Endothelial cell of umbilical vein (primary cell): Measurements from ENCODE around the gene TBX15. TPM values are rescaled to one million over a fixed set of nuclear protein-coding genes. Genes with fewer than 3 reads are reported as not detected.

Experiments
- BruUV-seq: library from RNA; stranded (reverse); fragments of 400-500 nt; replicated peaks from 2 replicates; lab custom pipeline; 2021; lab: Mats Ljungman, UMichigan
- CTCF ChIA-PET: fragments of 300-600, 350-600 bp; sonication (Branson Sonifier 250); formaldehyde crosslinking; loops from one replicate; lab custom pipeline; 2021; ENCODE audit warnings: antibody characterized with exemption, inconsistent platforms; lab: Charles Lee
- POLR2A ChIA-PET: fragments of 300-600, 350-600 bp; sonication (Branson Sonifier 250); formaldehyde crosslinking; loops from one replicate; lab custom pipeline; 2021; ENCODE audit warnings: antibody characterized with exemption, inconsistent platforms; lab: Charles Lee
- DNase-seq: peaks from one replicate; pipeline ENCODE4 v3.0.0-alpha.2; 2011; ENCODE audit warnings: low read depth, low spot score
- FAIRE-seq: peaks from 2 replicates; lab custom pipeline; 2011; peaks lifted over from hg19 to GRCh38; lab: Jason Lieb, UNC
- H2AFZ ChIP-seq: 2 replicates; pipeline ENCODE4 v1.6.0; 2012; ENCODE audit warnings: low read depth, low read length, control low read depth, inconsistent platforms
- H3K27ac ChIP-seq: 2 replicates; pipeline ENCODE4 v1.5.1; 2011; ENCODE audit warnings: low read depth, mild to moderate bottlenecking, control low read depth, low read length, moderate library complexity; ENCODE audit not compliant: insufficient read depth
- H3K27me3 ChIP-seq, 2 experiments: 2 replicates each; pipeline versions ENCODE4 v1.6.0 to v1.6.1; 2011; ENCODE audit warnings: low read length in 2 of 2, mixed read lengths in 1 of 2; ENCODE audit not compliant: control insufficient read depth in 2 of 2, insufficient read depth in 2 of 2
- H3K36me3 ChIP-seq, 2 experiments: 2 replicates in 1 of 2; 3 replicates in 1 of 2; pipeline ENCODE4 v1.5.1; 2011; ENCODE audit warnings: low read length in 2 of 2, mild to moderate bottlenecking in 1 of 2, moderate library complexity in 1 of 2; ENCODE audit not compliant: control insufficient read depth in 2 of 2, insufficient read depth in 2 of 2; ENCODE audit errors: extremely low read depth in 1 of 2
- H3K4me1 ChIP-seq: 3 replicates; pipeline ENCODE4 v1.5.1; 2011; ENCODE audit warnings: mild to moderate bottlenecking, low read length; ENCODE audit not compliant: control insufficient read depth, insufficient read depth; ENCODE audit errors: extremely low read depth
- H3K4me2 ChIP-seq: 2 replicates; pipeline ENCODE4 v1.6.1; 2011; ENCODE audit warnings: low read length, control low read depth, mixed read lengths; ENCODE audit not compliant: insufficient read depth
- H3K4me3 ChIP-seq, 3 experiments: fragments of 200-600 bp in 1 of 3; sonication (generic), shearing (Covaris generic) in 1 of 3; replicated peaks in 1 of 3; 2 replicates each; pipeline ENCODE4 v1.5.1; 2011 to 2016; ENCODE audit warnings: control low read depth in 3 of 3, low read length in 3 of 3, mild to moderate bottlenecking in 2 of 3, inconsistent platforms in 1 of 3, low read depth in 1 of 3, moderate library complexity in 1 of 3; ENCODE audit not compliant: insufficient read depth in 1 of 3
- H3K79me2 ChIP-seq: 2 replicates; pipeline ENCODE4 v1.6.0; 2012; ENCODE audit warnings: low read length, inconsistent platforms; ENCODE audit not compliant: control insufficient read depth, insufficient read depth
- H3K9ac ChIP-seq: replicated peaks from 2 replicates; pipeline ENCODE3; 2011; ENCODE audit warnings: low read length, control low read depth; ENCODE audit not compliant: insufficient read depth; ENCODE audit errors: extremely low read depth
- H3K9me1 ChIP-seq: replicated peaks from 3 replicates; pipeline ENCODE4 v1.6.0; 2011; ENCODE audit warnings: mild to moderate bottlenecking, low read length; ENCODE audit not compliant: control insufficient read depth, insufficient read depth; ENCODE audit errors: extremely low read depth
- H3K9me3 ChIP-seq: replicated peaks from 2 replicates; pipeline ENCODE4 v1.5.1; 2012; ENCODE audit warnings: low read length, inconsistent platforms; ENCODE audit not compliant: control insufficient read depth, insufficient read depth
- H4K20me1 ChIP-seq: replicated peaks from 2 replicates; pipeline ENCODE3; 2011; ENCODE audit warnings: mild to moderate bottlenecking, low read length; ENCODE audit not compliant: control insufficient read depth, insufficient read depth; ENCODE audit errors: extremely low read depth
- CTCF ChIP-seq, 2 donors: IDR thresholded peaks; 1 replicate in 1 of 2; 2 replicates in 1 of 2; pipeline ENCODE4 v1.5.1; 2011; ENCODE audit warnings: low read length in 2 of 2, mild to moderate bottlenecking in 2 of 2, moderate library complexity in 2 of 2, control low read depth in 1 of 2, inconsistent platforms in 1 of 2, low read depth in 1 of 2; ENCODE audit not compliant: insufficient read depth in 1 of 2; ENCODE audit errors: extremely low read depth in 1 of 2
- EZH2 ChIP-seq: IDR thresholded peaks from 2 replicates; pipeline ENCODE4 v1.6.1; 2012; ENCODE audit warnings: borderline replicate concordance, low read depth, mild to moderate bottlenecking, moderate library complexity, low read length, inconsistent platforms; ENCODE audit not compliant: severe bottlenecking
- GATA2 ChIP-seq: IDR thresholded peaks from 2 replicates; pipeline ENCODE4 v1.7.0; 2011; ENCODE audit warnings: low read depth, mild to moderate bottlenecking, moderate library complexity, mixed read lengths, low read length; ENCODE audit not compliant: insufficient read length, insufficient read depth
- JUN ChIP-seq: IDR thresholded peaks from 2 replicates; pipeline ENCODE4 v1.6.1; 2011; ENCODE audit warnings: borderline replicate concordance, low read depth; ENCODE audit not compliant: insufficient read length, insufficient read depth
- MYC ChIP-seq: IDR thresholded peaks from one replicate; pipeline ENCODE4 v1.6.1; 2011; ENCODE audit warnings: mild to moderate bottlenecking, low read depth, low read length
- POLR2A ChIP-seq: IDR thresholded peaks from 2 replicates; pipeline ENCODE4 v1.6.1; 2012; ENCODE audit warnings: low read depth, mild to moderate bottlenecking, control low read depth, low read length
- POLR2AphosphoS5 ChIP-seq: IDR thresholded peaks from 2 replicates; pipeline ENCODE4 v1.6.1; 2012; ENCODE audit warnings: low read depth, mild to moderate bottlenecking, control low read depth, low read length, moderate library complexity; ENCODE audit not compliant: insufficient read depth
- dilution Hi-C: fragments of 300-500 bp; cut with MboI; formaldehyde crosslinking; loops from one replicate; pipeline ENCODE4 v1.15.0; 2019; ENCODE audit warnings: low sequenced_read_pairs; ENCODE audit not compliant: extremely low pct_ligation_motif_present
- intact Hi-C: fragments of 100-400 bp; cut with micrococcal nuclease; formaldehyde crosslinking; loops from one replicate; pipeline ENCODE4 v1.10.0; 2022
- polyA plus RNA-seq, 4 experiments: library from polyadenylated mRNA; depleted of rRNA in 3 of 4; stranded (reverse) in 3 of 4; unstranded in 1 of 4; fragments of >200 nt; gene quantifications; 2 replicates each; pipeline versions ENCODE4 v1.2.1 to v1.2.3, GENCODE V29; 2011 to 2012; ENCODE audit warnings: missing spikeins in 1 of 4
- total RNA-seq: library from RNA; stranded (reverse); gene quantifications from 2 replicates; pipeline ENCODE4 v1.2.3, GENCODE V29; 2021

TBX15 gene
- total and polyA plus RNA-seq, 2 donors (not counting 3 experiments of a cell fraction or from before 2014, with no cell fraction given), result 0.01 TPM; not detected in 1

GRCh38 chr1:118973531-118974137 is 14.5 kb downstream of the TBX15 start:
- intact Hi-C loops (no loop called here), dilution Hi-C loops (no loop called here)
- Histone ChIP-seq H3K9me1 (no peaks in the 10 kb centered on the region), H3K27me3 (peaks cover 28 to 31% of the 10 kb centered on the region in 2 experiments), H2AFZ (no peak overlapping the region), H3K36me3 (no peaks in the 10 kb centered on the region), H4K20me1 (no peaks in the 10 kb centered on the region), H3K4me2 (no peak overlapping the region), H3K4me1 (no peaks in the 10 kb centered on the region), H3K4me3 (no peak overlapping the region), H3K9me3 (no peaks in the 10 kb centered on the region), H3K27ac (no peak overlapping the region), H3K79me2 (no peaks in the 10 kb centered on the region), H3K9ac (no peak overlapping the region)
- no TSS peak for BruUV-seq
- no peak for DNase-seq
- CTCF ChIA-PET, result no interaction called here
- no peak for TF ChIP-seq CTCF (IDR thresholded peaks at IDR 0.05; ENCODE audit: extremely low read depth in 1 of 2, insufficient read depth in 1 of 2, low read depth in 1 of 2, low read length in 2 of 2)
- TF ChIP-seq POLR2AphosphoS5, result no peak
- no peak for TF ChIP-seq MYC
- TF ChIP-seq GATA2, result no peak
- no peak for TF ChIP-seq EZH2
- TF ChIP-seq POLR2A, result no peak
- no peak for TF ChIP-seq JUN
- POLR2A ChIA-PET, result no interaction called here
- FAIRE-seq, result no peak
